HG03469 (cell line): ENCODE results near the gene RPL26.
"Not testable (repeated sequence)": the region's sequence is repeated elsewhere in the genome, so short reads cannot be mapped to it uniquely, and the experiment has no call there.

Experiments
- ATAC-seq: cut with Tn5 transposase; IDR thresholded peaks from one replicate; pipeline ENCODE4 v1.9.1; 2021; ENCODE audit warnings: mild to moderate bottlenecking, moderate library complexity, moderate number of reproducible peaks; ENCODE audit not compliant: unreplicated experiment

The RPL26 gene

DNA sequence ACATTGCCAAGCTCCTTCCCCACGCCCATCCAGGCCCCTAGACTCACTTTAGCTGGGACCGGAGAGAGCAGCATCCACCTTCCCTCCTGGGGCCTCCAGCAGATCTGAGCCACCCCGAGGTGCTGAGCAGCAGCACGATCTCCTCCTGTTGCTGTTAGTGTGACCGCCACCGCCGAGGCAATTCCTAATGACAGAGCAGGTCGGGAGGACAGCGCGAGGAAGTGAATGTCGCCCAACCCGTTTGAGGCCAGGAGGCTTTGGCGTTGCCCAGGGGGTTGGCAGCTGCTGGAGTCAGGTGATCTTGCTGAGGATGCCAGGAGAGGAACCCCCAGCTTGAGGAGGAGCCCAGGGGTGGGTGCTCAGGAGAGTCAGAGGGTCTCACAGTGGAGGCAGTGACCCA, 14.6 kb upstream of the RPL26 start, which contains the start of gene RNF222:
TSS of gene RNF222 (minus strand) at position 192 of the 400 bp plus-strand sequence. CDS start 4,366 bp downstream, outside the sequence.
- no peak for ATAC-seq

DNA sequence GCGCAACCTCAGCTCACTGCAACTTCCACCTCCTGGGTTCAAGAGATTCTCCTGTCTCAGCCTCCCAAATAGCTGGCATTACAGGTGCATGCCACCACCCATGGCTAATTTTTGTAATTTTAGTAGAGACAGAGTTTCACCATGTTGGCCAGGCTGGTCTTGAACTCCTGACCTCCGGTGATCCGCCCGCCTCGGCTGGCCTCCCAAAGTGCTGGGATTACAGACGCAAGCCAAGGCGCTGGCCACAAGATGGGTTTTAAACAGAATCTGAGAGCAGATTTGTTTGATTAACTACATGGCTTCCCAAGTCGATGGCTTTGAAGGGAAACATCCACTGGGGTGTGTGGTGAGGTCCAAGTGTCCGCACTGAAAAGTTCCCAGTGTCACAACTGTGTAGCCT, 11.5 kb upstream of the RPL26 start:
- ATAC-seq: not testable (repeated sequence)

DNA sequence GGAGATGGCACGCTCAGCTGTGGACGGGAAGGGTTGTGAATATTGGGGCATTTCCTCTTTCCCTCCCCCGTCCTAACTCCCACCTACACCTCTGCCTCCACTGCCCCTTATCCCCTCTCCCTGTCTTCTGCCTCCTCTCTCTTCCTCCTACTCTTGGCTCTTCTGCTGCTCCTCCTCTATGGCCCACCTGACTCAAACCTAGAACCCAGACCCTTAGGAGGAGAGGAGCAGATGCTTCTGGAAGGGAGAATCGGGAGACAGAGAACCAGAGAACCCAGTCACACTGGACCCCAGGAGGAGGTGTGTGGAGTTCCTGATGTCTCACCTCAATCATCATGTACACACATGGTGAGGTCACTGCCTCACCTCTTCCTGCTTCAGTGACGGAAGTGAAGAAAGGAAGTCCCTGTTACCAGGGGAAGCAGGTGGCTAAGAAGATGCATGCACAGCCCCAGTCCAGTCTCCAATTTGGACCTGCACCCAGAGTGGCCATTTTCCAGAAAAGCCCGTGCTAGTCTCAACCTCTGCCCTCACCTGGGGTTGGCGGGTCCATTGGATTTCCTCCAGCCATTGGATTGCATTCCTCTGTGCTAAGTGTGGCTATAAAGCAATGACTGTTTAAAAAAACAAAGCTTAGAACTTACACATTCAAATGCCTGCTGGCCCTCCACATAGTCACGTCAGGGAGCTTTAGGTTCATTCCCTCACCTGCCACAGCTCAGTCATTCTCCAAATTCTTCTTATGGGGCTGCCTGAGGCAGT, 10.7 kb upstream of the RPL26 start:
- ATAC-seq: no peak

DNA sequence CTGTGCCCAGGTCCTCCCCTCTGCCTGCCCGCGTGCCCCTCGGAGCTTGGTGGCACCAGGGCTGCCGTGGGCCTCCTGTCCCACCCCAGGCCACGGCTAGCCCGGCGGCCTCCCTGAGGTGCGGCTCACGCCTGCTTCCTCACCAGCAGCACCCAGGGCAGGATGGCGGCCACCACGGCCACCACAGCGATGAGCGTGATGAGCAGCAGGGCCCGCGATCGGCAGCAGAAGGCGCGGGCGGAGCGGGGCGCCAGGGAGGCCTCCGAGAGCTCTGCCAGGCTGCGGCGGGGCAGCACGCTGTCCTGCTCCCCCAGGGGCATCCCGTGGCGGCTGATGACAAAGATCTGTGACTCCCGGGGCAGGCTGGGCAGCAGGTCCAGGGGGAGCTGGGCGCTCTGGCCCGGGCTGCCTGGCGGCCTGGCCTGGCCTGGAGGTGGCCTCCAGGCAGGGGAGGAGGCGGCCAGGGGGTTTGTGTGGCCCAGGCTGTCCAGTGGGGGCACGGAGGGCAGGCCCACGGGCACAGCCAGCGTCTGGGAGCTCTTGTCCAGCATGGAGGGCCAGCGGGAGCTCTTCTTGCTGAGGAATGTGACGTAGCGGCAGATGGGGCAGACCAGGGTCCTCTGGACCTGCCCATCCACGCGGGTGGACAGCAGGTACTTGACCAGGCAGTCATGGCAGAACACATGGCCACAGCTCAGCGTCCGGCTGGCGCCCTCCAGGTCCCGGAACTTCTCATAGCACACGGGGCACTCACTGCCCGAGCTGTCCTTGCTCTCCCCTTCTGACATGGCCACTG, 9.9 kb upstream of the RPL26 start:
- ATAC-seq: no peak

DNA sequence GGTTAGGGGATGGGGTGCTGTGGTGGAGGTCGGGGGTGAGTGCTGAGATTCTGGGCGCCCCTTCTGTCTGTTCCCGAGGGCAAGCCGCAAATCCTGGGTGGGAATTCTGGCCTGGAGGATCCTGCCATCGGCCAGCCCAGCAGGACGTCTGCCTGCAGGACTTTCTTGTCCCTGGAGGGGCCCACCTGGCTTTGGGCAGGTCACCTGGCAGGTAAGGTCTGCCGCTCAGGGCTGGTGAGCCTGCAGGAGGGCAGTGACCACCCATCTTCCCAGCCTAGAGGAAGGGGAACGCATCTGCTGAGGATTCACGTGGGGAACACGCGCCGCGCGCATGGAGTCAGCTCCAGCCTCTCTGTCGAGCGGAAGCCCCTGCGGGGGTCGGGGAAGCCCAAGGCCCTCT, 9.3 kb upstream of the RPL26 start:
- ATAC-seq: no peak

DNA sequence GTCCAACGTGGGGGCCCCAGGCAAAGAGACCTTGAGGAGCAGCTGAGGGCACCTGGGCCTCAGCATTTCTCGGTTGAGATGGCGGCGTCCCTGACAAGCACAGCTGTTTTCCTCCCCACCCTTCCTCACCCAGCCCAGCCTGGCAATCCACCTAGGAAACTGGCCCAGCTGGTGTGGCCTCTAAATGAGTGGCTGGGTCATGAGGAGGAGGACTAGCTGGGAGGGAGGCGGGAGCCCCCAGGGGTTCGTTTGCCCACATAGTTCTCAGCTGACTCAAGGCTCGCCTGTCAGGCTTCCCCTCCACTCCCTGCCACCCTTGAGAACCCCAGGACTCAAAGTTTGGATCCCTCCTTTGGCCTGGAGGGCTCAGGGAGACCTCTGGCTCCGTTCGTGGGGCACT, 8.7 kb upstream of the RPL26 start:
- ATAC-seq: no peak

DNA sequence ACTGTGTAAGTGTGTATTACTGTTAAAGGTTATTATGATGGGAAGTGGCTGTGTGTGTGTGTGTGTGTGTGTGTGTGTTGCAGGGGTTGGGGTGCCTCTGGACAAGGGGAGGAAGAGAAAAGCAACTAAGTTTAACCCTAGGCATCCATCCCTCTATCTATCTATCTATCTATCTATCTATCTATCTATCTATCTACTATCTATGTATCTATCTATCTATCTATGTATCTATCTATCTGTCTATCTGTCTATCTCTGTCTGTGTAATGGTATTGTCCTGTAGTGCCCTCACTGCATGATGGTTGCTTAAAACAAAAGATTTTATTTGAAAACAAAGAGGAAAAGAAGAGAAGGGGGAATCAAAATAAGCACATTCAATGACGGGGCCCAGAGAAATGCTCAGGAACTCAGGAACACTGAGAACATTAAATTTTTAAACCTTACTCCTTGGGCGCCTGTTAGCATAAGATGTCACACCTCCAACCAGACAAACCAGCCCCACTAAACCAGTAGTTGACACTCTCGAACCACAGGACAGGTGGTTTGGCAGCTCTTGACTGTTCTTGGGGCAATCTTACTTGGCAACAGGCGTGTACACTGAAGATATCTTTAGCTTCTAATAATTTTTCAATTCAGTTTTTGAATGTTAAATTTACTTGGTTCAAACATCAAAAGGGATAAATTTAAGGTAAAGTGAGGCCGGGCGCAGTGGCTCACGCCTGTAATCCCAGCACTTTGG, 5.1 kb upstream of the RPL26 start:
- no peak for ATAC-seq

DNA sequence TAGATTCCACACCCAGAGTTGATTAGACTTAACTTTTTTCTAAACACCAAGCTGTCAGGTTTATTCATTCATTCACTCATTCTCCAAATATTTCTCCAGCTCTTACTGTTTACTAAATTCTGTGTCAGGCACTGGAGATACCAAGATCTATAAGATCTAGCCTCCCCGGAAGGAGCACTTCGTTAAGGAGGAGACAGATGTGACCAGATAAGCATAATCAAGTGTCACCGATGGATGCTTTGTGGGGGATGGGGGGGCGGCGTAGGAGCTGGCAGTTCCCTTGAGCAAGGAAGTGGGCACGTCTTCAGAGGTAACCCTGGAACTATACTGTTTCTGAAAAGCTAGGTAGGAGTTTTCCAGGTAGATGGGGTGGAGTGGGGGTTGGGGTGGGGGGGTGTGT, 3.8 kb upstream of the RPL26 start:
- no peak for ATAC-seq

DNA sequence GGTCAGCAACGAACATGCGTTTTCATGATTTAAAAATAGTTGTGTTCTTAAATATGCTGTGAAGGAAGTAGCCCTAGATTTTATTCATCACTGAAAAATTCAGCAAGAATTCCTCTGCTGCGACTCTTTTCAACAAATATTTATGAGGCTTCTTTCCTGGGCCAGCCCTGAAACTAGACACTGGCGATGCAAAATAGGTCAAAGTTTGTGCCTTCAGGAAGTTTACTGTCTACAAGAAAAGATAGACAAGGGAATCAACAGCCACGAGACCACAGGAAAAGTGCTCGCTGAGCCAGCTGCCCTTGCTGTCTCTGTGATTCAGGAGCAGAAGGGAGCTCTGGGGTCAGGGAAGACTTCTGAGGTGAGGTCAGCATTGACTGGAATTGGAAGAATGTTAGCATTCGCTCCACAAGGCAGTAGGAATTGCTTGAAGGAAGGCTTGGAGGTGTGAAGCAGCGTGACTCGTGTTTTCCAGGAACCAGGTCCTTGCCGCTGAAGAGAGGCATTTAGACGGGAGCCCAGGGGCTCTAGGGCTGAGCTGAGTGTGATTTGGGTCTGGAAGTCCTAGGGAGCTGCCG, 1.9 kb upstream of the RPL26 start:
- no peak for ATAC-seq

DNA sequence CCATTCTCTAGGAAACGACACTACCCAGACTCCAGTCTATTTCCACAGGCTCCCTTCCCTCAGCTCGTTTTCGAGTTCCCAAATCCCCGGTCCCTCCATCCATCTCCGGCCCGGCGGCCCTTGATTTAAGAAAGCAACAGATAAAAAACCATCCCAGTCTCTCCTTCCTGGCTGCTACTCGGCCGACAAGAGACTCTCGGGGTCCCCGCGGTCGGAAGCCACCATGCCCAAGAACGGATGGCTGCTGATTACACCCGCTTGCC, 182 bp downstream of the RPL26 start:
- ATAC-seq: no peak

DNA sequence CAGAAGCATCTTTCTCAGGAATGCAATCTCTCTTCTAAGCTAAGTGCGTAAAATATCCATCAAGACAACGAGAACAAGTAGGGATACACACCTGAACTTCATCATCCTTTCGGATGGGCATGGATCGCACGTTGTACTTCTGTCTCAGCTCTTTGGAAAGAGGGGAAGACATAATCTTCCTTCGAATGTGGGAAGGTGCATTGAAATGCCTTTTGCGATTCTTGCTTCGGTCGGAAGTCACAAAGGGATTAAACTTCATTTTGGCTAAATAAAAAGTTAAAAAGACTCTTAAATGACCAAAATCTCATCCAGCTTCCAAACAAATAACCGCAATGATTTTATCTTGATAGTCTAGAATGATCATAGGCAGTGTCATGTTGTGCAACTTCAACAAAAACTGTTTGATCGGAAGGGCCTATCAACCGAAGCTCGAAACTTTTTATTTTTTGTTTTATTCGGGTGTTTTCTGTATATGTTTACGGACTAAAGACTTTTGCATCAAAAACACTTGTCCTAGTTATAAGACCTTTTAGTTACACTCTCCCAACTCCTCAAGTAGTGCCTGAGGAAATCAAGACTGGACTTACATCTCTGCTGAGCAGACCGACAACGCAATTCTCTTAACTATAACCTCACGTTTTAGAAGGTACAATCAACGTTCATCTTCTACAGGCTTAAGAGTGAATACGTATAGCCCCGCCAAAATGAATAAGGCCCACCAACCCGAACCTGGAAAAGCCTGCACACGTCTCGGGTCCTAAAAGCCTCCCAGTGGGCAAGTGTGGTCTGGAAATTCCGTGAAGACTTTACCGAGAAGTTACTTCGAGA, 727 bp downstream of the RPL26 start:
- ATAC-seq: no peak

DNA sequence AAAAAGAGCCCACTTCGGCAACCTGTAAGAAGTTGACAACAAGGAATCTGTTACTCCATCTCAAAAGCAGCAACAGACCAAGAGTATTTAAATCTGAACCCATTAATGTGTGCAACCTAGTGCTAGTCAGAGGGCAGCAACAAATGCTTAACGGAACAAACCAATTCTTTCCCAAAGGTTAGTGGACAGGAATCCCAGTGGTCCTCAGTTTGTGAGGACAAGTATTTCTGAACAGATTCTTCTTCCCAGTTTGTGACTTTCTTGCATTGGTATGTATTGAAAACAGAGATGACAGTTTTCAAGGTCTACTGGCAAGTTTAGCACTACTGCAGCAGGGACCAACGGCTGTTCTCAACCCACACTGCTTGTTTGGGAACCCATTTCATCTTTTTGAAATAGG, 2.9 kb downstream of the RPL26 start:
- ATAC-seq: no peak

DNA sequence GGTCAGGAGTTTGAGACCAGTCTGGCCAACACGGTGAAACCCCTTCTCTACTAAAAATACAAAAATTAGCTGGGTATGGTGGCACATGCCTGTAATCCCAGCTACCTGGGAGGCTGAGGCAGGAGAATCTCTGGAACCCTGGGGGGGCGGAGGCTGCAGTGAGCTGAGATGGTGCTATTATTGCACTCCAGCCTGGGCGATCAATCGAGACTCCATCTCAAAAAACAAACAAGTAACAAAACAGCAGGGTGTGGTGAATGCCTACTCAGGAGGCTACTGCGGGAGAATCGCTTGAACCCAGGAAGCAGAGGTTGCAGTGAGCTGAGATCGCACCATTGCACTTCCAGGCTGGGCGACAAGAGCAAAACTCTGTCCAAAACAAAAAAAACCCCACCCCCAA, 4.9 kb downstream of the RPL26 start:
- not testable (repeated sequence) for ATAC-seq

DNA sequence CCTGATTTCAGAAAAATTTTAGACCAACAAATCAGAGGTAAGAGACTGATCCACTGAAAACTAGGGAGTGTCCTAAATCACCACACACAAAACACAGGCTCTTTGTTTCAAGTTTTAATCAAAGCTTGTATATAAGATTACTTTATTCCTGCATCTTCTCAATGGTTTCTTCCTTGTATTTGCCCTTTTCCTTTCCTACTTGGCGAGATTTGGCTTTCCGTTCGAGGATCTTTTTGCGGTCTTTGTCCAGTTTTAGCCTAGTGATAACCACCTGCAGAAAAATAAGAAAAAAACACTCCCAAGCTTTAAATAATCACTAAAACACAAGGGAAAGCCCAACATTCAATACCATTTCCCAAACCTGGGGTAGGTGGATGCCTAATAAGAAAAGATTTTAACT, 5.6 kb downstream of the RPL26 start:
- no peak for ATAC-seq

DNA sequence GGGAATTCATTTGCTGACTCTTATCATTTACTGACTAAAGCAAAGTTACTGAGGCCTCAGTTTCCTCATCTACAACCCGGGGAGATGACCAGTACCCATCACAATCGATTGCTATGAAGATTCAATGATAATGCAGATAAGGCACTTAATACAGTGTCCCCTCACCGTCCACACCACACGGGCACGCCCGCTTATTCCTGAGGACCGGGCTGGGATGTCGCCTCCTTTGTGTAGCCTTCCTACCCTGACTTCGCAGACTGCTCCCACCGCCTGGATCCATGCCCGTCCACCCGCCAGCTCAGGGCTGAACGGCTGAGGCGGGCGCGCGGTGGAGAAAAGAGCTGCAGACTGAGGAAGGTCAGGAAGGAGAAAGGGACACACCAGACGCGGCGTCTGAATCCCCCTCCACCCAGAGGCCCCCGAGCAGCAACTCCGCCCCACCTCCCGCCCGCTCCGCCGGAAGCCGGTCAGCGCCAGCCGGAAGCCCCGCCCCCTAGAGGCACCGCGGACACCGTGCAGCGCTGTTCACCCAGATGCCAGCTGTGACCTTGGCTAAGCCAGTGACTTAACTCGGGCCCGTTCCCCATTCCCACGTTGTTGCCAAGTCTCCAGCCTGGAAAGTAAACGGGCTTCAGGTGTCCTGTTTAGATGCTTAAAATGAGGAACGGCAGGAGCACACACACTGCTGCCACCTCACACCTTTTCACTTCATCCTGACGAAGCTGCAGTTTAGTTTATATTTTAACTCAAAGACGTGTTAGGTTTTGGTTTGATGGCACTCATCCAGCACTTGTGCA, 6.5 kb downstream of the RPL26 start, which contains the start of gene KRABD2:
TSS of gene KRABD2 (minus strand) at position 434 of the 797 bp plus-strand sequence.
- no peak for ATAC-seq

DNA sequence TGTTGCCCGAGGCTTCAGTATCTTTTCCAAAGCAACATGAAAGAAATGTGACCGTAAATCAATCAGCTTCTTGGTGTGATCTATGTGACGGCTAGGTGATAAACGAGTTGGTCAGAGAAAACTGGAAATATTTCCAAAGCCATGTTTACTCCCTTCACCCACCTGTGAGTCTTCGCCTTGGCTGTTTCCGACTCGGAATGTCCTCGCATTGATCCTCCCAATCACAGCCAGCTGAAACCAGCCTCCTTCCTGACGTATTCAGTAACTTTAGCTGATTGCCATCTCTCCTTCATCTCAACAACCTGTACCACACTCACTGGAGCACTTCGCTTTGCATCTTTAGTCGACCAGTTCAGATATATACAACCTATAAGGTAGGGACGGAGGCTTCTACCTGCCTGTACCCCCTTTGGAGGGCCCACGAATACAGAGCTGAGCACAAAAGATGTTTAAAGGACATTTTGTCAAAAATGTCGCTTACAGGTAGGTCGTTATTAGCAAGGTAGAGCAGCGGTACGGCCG, 7.2 kb downstream of the RPL26 start:
- no peak for ATAC-seq

DNA sequence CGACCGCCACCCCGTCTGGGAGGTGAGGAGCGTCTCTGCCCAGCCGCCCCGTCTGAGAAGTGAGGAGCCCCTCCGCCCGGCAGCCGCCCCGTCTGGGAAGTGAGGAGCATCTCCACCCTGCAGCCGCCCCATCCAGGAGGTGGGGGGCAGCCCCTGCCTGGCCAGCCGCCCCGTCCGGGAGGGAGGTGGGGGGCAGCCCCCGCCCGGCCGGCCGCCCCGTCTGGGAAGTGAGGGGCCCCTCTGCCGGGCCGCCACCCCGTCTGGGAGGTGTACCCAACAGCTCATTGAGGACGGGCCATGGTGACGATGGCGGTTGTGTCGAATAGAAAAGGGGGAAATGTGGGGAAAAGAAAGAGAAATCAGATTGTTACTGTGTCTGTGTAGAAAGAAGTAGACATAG, 9.1 kb downstream of the RPL26 start:
- not testable (repeated sequence) for ATAC-seq

DNA sequence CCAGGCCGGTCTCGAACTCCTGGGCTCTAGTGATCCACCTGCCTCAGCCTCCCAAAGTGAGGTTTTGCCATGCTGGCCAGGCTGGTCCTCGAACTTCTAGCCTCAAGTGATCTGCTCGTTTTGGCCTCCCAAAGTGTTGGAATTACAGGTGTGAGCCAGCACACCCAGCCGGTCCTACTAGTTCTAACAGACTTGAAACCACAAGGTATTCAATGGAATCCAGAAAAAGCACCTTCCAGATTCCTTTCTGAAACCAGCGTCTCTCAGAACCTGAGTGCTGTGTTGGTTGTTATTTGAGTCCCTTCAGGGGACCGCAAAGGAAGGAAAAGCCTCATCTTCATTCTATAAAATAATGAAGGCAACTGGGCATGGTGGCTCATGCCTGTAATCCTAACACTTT, 10.6 kb downstream of the RPL26 start:
- no peak for ATAC-seq

DNA sequence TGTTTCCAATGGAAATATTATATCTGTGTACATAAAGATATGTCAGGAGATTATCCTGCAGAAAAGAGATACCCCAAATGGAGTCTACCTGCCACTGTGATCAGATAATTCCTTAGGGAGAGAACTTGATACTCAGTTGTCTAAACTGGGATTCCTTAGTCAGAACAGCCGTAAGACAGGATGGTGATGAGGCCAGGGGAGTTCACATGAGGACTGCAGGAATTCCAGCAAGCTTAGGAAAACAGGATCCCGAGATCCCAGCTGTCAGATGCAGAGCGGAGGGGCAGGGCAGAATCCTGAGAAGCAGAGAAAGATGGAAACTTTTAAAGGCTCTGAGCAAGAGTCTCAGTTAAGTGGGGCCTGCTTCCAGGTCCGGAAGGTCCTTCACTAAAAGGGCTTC, 11.2 kb downstream of the RPL26 start:
- ATAC-seq: no peak
